ENCODE results near the gene AKIRIN1.

The AKIRIN1 gene, protein sequence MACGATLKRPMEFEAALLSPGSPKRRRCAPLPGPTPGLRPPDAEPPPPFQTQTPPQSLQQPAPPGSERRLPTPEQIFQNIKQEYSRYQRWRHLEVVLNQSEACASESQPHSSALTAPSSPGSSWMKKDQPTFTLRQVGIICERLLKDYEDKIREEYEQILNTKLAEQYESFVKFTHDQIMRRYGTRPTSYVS

DNA sequence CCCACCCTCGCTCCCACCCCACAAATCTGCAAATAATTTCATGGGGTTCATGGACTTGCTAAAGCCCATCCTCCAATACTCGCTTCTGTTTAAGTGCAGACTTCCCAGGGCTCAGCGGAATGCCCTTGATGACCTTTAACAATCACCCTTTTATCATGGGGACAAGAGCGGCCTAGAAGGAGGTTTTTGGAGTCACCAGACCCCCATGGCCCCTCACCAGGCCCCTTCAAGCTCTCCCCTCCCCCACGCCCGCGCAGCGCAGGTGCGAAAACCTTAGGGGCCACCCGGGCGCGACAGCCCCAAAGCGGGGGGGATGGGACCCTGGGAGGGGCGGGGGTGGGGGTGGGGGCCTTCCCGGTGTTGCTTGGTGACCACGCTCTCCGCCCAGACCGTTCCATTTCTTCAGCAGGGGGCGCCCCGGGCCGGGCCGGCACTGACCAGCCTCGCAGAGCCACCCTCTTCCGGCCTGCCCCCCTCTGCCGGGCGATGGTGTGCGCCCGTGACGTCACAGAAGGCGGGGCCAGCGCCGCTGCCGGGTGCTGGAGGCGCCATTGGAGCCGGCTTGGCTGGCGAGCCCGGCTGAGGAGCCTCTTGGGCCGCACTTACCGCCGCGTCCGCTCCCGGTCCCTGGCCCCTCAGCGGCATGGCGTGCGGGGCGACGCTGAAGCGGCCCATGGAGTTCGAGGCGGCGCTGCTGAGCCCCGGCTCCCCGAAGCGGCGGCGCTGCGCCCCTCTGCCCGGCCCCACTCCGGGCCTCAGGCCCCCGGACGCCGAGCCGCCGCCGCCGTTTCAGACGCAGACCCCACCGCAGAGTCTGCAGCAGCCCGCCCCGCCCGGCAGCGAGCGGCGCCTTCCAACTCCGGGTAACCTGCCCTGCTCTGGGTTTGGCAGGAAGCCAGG, at the start of gene AKIRIN1:
Gene AKIRIN1 (plus strand): TSS at position 539 of the 900 bp plus-strand sequence. CDS start 105 bp downstream, at position 644.
- H3K4me3 ChIP-seq (ENCODE audit: low read depth, low read length) = peak within 1 kb of the TSS; percentile 99
- TF ChIP-seq, protein P1, sequence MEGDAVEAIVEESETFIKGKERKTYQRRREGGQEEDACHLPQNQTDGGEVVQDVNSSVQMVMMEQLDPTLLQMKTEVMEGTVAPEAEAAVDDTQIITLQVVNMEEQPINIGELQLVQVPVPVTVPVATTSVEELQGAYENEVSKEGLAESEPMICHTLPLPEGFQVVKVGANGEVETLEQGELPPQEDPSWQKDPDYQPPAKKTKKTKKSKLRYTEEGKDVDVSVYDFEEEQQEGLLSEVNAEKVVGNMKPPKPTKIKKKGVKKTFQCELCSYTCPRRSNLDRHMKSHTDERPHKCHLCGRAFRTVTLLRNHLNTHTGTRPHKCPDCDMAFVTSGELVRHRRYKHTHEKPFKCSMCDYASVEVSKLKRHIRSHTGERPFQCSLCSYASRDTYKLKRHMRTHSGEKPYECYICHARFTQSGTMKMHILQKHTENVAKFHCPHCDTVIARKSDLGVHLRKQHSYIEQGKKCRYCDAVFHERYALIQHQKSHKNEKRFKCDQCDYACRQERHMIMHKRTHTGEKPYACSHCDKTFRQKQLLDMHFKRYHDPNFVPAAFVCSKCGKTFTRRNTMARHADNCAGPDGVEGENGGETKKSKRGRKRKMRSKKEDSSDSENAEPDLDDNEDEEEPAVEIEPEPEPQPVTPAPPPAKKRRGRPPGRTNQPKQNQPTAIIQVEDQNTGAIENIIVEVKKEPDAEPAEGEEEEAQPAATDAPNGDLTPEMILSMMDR (IDR thresholded peaks at IDR 0.05; ENCODE audit: insufficient read depth, low read depth, low read length, missing control alignments) = no peak
- peak; percentile 99 for DNase-seq (ENCODE audit: low read depth)

DNA sequence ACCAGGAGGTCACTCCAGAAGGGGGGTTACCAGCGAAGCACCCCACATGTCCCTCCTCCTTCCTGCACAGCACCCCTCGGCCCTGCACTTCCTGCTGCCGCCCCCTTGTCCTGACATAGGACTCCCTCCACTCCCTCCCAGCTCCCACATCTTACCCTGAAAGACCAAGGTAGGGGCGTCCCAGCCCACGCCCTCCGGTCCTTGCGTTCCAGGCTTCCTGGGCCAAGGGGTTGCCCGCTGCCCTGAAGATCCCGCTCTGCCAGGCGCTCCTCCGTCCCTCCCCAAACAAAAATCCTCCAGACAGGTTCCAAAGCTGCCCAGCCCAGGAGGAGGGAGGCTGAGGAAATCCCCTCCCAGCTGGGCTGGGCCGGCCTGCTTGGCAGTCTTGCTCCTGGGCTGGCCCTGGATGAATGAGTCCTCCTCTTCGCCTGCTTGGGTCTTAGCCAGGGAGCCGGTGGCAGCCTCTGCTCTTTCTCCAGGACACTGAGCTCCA, 49.5 kb upstream of the AKIRIN1 start, which contains the start of gene RHBDL2:
Gene RHBDL2 (minus strand): TSS at position 304 of the 493 bp plus-strand sequence. CDS start 22,618 bp downstream, outside the sequence.
- no peak for DNase-seq (ENCODE audit: low read depth)
- H3K4me3 ChIP-seq (ENCODE audit: low read depth, low read length) = no peak within 1 kb of the TSS
- TF ChIP-seq, protein P1 (IDR thresholded peaks at IDR 0.05; ENCODE audit: insufficient read depth, low read depth, low read length, missing control alignments) = no peak

DNA sequence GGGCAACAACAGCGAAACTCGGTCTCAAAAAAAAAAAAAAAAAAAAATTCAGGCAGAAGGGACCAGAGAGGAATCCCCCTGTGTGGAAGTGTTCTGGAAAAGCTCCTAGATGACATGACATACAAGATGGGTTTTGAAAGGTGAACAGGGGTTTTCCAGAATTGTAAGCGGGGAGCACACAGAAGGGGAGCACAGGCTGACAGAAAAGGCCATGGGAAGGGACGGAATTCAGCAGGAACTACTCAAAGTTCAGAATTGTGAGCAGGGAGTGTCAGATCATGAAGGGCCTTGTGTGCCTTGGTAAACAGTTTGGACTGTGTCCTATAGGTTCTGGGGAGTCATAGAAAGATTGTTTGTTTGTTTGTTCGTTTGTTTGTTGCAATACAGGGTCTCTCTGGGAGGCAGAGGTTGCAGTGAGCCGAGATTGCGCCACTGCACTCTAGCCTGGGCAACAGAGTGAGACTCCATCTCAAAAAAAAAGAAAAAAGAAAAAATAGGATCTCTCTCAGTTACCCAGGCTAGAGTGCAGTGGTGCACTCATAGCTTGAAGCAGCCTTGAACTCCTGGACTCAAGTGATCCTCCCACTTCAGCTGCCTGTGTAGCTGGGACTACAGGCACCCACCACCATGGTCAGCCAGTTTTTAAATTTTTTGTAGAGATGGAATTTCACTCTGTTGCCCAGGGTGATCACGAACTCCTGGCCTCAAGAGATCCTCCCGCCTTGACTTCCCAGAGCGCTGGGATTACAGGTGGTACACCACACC, 48.2 kb upstream of the AKIRIN1 start:
- TF ChIP-seq, protein P1 (IDR thresholded peaks at IDR 0.05; ENCODE audit: insufficient read depth, low read depth, low read length, missing control alignments) = no peak
- H3K4me3 ChIP-seq (ENCODE audit: low read depth, low read length) = no peak overlapping the region
- no peak for DNase-seq (ENCODE audit: low read depth)

DNA sequence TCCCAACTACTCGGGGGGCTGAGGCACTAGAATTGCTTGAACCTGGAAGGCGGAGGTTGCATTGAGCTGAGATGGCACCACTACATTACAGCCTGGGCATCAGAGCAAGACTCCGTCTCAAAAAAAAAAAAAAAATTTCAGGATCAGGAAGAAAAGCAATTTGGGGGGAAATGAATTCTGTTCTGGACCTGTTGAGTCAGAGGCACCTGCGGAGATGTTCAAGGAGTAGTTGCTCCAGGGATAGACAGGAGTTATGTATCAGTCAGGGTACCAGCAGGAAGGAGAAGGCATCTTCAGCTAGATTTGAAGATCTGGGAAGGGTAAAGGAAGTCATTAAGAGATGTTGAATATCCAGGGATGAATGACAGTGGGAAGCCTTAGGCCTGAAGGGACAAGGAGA, 46.5 kb upstream of the AKIRIN1 start:
- DNase-seq (ENCODE audit: low read depth) = no peak
- TF ChIP-seq, protein P1 (IDR thresholded peaks at IDR 0.05; ENCODE audit: insufficient read depth, low read depth, low read length, missing control alignments) = no peak

DNA sequence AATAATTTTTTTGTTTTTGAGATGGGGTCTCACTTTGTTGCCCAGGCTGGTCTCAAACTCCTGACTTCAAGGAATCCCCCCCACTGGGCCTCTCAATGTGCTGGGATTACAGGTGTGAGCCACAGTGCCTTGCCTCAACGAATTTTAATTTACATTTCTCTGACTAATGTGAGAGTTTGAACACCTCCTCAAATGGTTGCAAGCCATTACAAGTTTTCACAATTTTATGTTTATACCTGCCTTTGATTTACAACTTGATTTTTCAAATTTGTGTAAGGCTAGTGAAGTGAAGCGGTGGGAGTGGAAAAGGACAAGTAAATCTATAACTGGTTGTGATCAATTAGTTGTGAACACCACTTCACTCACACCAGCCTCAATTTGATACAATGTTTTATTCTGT, 40.5 kb upstream of the AKIRIN1 start:
- no peak overlapping the region for H3K4me3 ChIP-seq (ENCODE audit: low read depth, low read length)
- TF ChIP-seq, protein P1 (IDR thresholded peaks at IDR 0.05; ENCODE audit: insufficient read depth, low read depth, low read length, missing control alignments) = no peak
- no peak for DNase-seq (ENCODE audit: low read depth)

More for the DNA sequence above, 46.5 kb upstream of the AKIRIN1 start:
- no peak overlapping the region for H3K4me3 ChIP-seq (ENCODE audit: low read depth, low read length)

DNA sequence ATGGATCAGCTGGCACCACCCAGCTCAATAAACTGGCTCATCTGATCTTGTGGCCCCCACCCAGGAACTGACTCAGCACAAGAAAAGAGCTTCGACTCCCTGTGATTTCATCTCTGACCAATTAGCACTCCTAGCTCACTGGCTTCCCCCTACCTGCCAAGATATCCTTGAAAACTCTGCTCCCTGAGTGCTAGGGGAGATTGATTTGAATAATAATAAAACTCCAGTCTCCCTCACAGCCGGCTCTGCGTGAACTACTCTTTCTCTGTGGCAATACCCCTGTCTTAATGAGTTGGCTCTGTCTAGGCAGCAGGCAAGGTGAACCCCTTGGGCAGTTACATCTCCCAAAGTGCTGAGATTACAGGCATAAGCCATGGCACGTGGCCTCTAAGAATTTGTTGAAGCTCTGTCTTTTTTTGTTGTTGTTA, 37.6 kb upstream of the AKIRIN1 start:
- no peak for DNase-seq (ENCODE audit: low read depth)
- TF ChIP-seq, protein P1 (IDR thresholded peaks at IDR 0.05; ENCODE audit: insufficient read depth, low read depth, low read length, missing control alignments) = no peak
- no peak overlapping the region for H3K4me3 ChIP-seq (ENCODE audit: low read depth, low read length)

All from GM12865 (cell line).